Endothelial cell of umbilical vein (primary cell): Measurements from ENCODE around the gene SLIT1. TPM values are rescaled to one million over a fixed set of nuclear protein-coding genes. Genes with fewer than 3 reads are reported as not detected.

Experiments
- BruUV-seq: library from RNA; stranded (reverse); fragments of 400-500 nt; replicated peaks from 2 replicates; lab custom pipeline; 2021; lab: Mats Ljungman, UMichigan
- CTCF ChIA-PET: fragments of 300-600, 350-600 bp; sonication (Branson Sonifier 250); formaldehyde crosslinking; loops from one replicate; lab custom pipeline; 2021; ENCODE audit warnings: antibody characterized with exemption, inconsistent platforms; lab: Charles Lee
- POLR2A ChIA-PET: fragments of 300-600, 350-600 bp; sonication (Branson Sonifier 250); formaldehyde crosslinking; loops from one replicate; lab custom pipeline; 2021; ENCODE audit warnings: antibody characterized with exemption, inconsistent platforms; lab: Charles Lee
- DNase-seq: peaks from one replicate; pipeline ENCODE4 v3.0.0-alpha.2; 2011; ENCODE audit warnings: low read depth, low spot score
- FAIRE-seq: peaks from 2 replicates; lab custom pipeline; 2011; peaks lifted over from hg19 to GRCh38; lab: Jason Lieb, UNC
- H2AFZ ChIP-seq: 2 replicates; pipeline ENCODE4 v1.6.0; 2012; ENCODE audit warnings: low read depth, low read length, control low read depth, inconsistent platforms
- H3K27ac ChIP-seq: 2 replicates; pipeline ENCODE4 v1.5.1; 2011; ENCODE audit warnings: low read depth, mild to moderate bottlenecking, control low read depth, low read length, moderate library complexity; ENCODE audit not compliant: insufficient read depth
- H3K27me3 ChIP-seq, 2 experiments: 2 replicates each; pipeline versions ENCODE4 v1.6.0 to v1.6.1; 2011; ENCODE audit warnings: low read length in 2 of 2, mixed read lengths in 1 of 2; ENCODE audit not compliant: control insufficient read depth in 2 of 2, insufficient read depth in 2 of 2
- H3K36me3 ChIP-seq, 2 experiments: 2 replicates in 1 of 2; 3 replicates in 1 of 2; pipeline ENCODE4 v1.5.1; 2011; ENCODE audit warnings: low read length in 2 of 2, mild to moderate bottlenecking in 1 of 2, moderate library complexity in 1 of 2; ENCODE audit not compliant: control insufficient read depth in 2 of 2, insufficient read depth in 2 of 2; ENCODE audit errors: extremely low read depth in 1 of 2
- H3K4me1 ChIP-seq: 3 replicates; pipeline ENCODE4 v1.5.1; 2011; ENCODE audit warnings: mild to moderate bottlenecking, low read length; ENCODE audit not compliant: control insufficient read depth, insufficient read depth; ENCODE audit errors: extremely low read depth
- H3K4me2 ChIP-seq: 2 replicates; pipeline ENCODE4 v1.6.1; 2011; ENCODE audit warnings: low read length, control low read depth, mixed read lengths; ENCODE audit not compliant: insufficient read depth
- H3K4me3 ChIP-seq, 3 experiments: fragments of 200-600 bp in 1 of 3; sonication (generic), shearing (Covaris generic) in 1 of 3; replicated peaks in 1 of 3; 2 replicates each; pipeline ENCODE4 v1.5.1; 2011 to 2016; ENCODE audit warnings: control low read depth in 3 of 3, low read length in 3 of 3, mild to moderate bottlenecking in 2 of 3, inconsistent platforms in 1 of 3, low read depth in 1 of 3, moderate library complexity in 1 of 3; ENCODE audit not compliant: insufficient read depth in 1 of 3
- H3K79me2 ChIP-seq: 2 replicates; pipeline ENCODE4 v1.6.0; 2012; ENCODE audit warnings: low read length, inconsistent platforms; ENCODE audit not compliant: control insufficient read depth, insufficient read depth
- H3K9ac ChIP-seq: replicated peaks from 2 replicates; pipeline ENCODE3; 2011; ENCODE audit warnings: low read length, control low read depth; ENCODE audit not compliant: insufficient read depth; ENCODE audit errors: extremely low read depth
- H3K9me1 ChIP-seq: replicated peaks from 3 replicates; pipeline ENCODE4 v1.6.0; 2011; ENCODE audit warnings: mild to moderate bottlenecking, low read length; ENCODE audit not compliant: control insufficient read depth, insufficient read depth; ENCODE audit errors: extremely low read depth
- H3K9me3 ChIP-seq: replicated peaks from 2 replicates; pipeline ENCODE4 v1.5.1; 2012; ENCODE audit warnings: low read length, inconsistent platforms; ENCODE audit not compliant: control insufficient read depth, insufficient read depth
- H4K20me1 ChIP-seq: replicated peaks from 2 replicates; pipeline ENCODE3; 2011; ENCODE audit warnings: mild to moderate bottlenecking, low read length; ENCODE audit not compliant: control insufficient read depth, insufficient read depth; ENCODE audit errors: extremely low read depth
- EZH2 ChIP-seq: IDR thresholded peaks from 2 replicates; pipeline ENCODE4 v1.6.1; 2012; ENCODE audit warnings: borderline replicate concordance, low read depth, mild to moderate bottlenecking, moderate library complexity, low read length, inconsistent platforms; ENCODE audit not compliant: severe bottlenecking
- FOS ChIP-seq: IDR thresholded peaks from 2 replicates; pipeline ENCODE4 v1.6.1; 2011; ENCODE audit warnings: mild to moderate bottlenecking, low read length, moderate library complexity, borderline replicate concordance; ENCODE audit not compliant: insufficient read depth
- JUN ChIP-seq: IDR thresholded peaks from 2 replicates; pipeline ENCODE4 v1.6.1; 2011; ENCODE audit warnings: borderline replicate concordance, low read depth; ENCODE audit not compliant: insufficient read length, insufficient read depth
- MAX ChIP-seq: IDR thresholded peaks from 2 replicates; pipeline ENCODE4 v1.6.1; 2011; ENCODE audit not compliant: insufficient read depth, insufficient read length
- dilution Hi-C: fragments of 300-500 bp; cut with MboI; formaldehyde crosslinking; loops from one replicate; pipeline ENCODE4 v1.15.0; 2019; ENCODE audit warnings: low sequenced_read_pairs; ENCODE audit not compliant: extremely low pct_ligation_motif_present
- intact Hi-C: fragments of 100-400 bp; cut with micrococcal nuclease; formaldehyde crosslinking; loops from one replicate; pipeline ENCODE4 v1.10.0; 2022
- polyA plus RNA-seq, 4 experiments: library from polyadenylated mRNA; depleted of rRNA in 3 of 4; stranded (reverse) in 3 of 4; unstranded in 1 of 4; fragments of >200 nt; gene quantifications; 2 replicates each; pipeline versions ENCODE4 v1.2.1 to v1.2.3, GENCODE V29; 2011 to 2012; ENCODE audit warnings: missing spikeins in 1 of 4
- total RNA-seq: library from RNA; stranded (reverse); gene quantifications from 2 replicates; pipeline ENCODE4 v1.2.3, GENCODE V29; 2021

The SLIT1 gene
- total and polyA plus RNA-seq, 2 donors (not counting 3 experiments of a cell fraction or from before 2014, with no cell fraction given), result 0.04 to 0.20 TPM

DNA sequence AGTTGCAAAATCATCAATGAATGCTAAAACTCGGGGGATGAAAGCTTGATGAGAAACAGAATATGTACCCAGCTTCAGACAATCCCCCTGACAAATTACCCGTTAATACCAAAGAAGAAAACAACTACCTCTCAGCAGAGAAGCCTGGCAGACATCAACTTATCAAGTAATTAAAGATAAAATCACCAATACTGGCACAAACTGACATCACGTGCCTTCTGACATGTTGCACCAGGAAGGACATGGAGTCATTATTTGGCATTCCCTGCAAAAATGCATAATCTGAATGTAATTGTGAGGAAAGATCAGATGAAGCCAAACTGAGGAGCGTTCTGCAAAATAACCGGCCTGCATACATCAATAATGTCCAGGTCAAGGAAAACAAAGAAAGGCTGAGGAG is 7.7 kb downstream of the SLIT1 start:
- no peaks in the 10 kb centered on the region for H3K9me1 ChIP-seq
- dilution Hi-C loops, result no loop called here
- no peak overlapping the region for H3K27ac ChIP-seq
- no peaks in the 10 kb centered on the region for H3K79me2 ChIP-seq
- H3K9me3 ChIP-seq, result no peaks in the 10 kb centered on the region
- POLR2A ChIA-PET, result no interaction called here
- H3K4me3 ChIP-seq, result no peak overlapping the region
- BruUV-seq, result no TSS peak
- CTCF ChIA-PET, result interaction anchor here (1.9 kb wide), 1 partner anchor 19 kb away, joined by 6 read pairs; no protein-coding TSS in a partner anchor
- DNase-seq, result no peak
- no peaks in the 10 kb centered on the region for H3K4me1 ChIP-seq
- FAIRE-seq, result no peak
- no peak for TF ChIP-seq MAX
- no peak overlapping the region for H2AFZ ChIP-seq
- H3K27me3 ChIP-seq, result peaks cover 15 to 28% of the 10 kb centered on the region in 2 experiments
- intact Hi-C loops, result no loop called here
- no peaks in the 10 kb centered on the region for H3K36me3 ChIP-seq
- H4K20me1 ChIP-seq, result no peaks in the 10 kb centered on the region
- no peak overlapping the region for H3K4me2 ChIP-seq
- no peak overlapping the region for H3K9ac ChIP-seq

DNA sequence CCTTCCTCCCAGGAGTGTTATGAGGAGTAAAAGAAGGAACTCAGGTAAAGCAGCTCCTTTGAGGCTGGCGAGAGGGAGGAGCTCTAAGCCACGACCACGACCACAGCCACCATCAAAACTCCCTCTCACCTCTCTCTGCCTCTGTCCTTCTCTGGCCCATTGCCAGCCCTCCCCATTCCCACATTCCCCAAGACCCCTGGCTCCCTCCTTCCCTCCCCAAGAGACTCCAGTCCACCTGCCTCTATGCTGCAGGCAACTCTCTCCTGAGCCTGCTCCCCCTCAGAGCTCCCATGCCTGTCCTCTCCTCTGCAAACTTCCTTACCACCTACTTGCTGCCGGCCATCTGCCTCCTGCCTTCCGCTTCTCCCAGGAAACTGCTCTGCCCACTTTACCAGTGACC is 9.5 kb downstream of the SLIT1 start:
- dilution Hi-C loops, result no loop called here
- ChIA-PET CTCF (interaction anchor here (0.9 to 1.9 kb wide), 2 partner anchors 20 to 103 kb away, joined by 4 to 6 read pairs; no protein-coding TSS in a partner anchor), POLR2A (no interaction called here)

More for the DNA sequence above, 9.5 kb downstream of the SLIT1 start:
- Histone ChIP-seq H4K20me1 (no peaks in the 10 kb centered on the region), H3K4me1 (no peaks in the 10 kb centered on the region), H3K9ac (no peak overlapping the region), H3K9me1 (no peaks in the 10 kb centered on the region), H3K4me3 (no peak overlapping the region), H2AFZ (no peak overlapping the region), H3K27ac (no peak overlapping the region), H3K4me2 (no peak overlapping the region), H3K9me3 (no peaks in the 10 kb centered on the region), H3K27me3 (peaks cover 11 to 28% of the 10 kb centered on the region in 2 experiments), H3K79me2 (no peaks in the 10 kb centered on the region), H3K36me3 (no peaks in the 10 kb centered on the region)
- no peak for TF ChIP-seq JUN
- TF ChIP-seq EZH2, result no peak
- no peak for TF ChIP-seq FOS
- no peak for TF ChIP-seq MAX
- intact Hi-C loops, result no loop called here
- DNase-seq (no peak), FAIRE-seq (no peak)
- BruUV-seq, result no TSS peak
